ENCODE measurements around the gene TADA2B. TPM values are rescaled to one million over a fixed set of nuclear protein-coding genes. Genes with fewer than 3 reads are reported as not detected.

Gene TADA2B
- total and polyA plus RNA-seq, 12 donors, result 15.4 to 40.8 (median 30.0) TPM

GRCh38 chr4:7073526-7074390 lies 30.6 kb downstream of the TADA2B start:
- Histone ChIP-seq H3K4me1 (peaks cover 4 to 18% (median 8%) of the 10 kb centered on the region in 9 donors), H3K27ac (no peak overlapping the region), H3K9me3 (no peaks in the 10 kb centered on the region), H3K4me3 (no peak overlapping the region), H3K36me3 (no peaks in the 10 kb centered on the region), H3K27me3 (no peaks in the 10 kb centered on the region)
- WGBS, 2 donors, result 74% methylated on average over 18 of the region's 18 CpGs
- DNase-seq (peak in 1 of 2 donors; percentile 31), ATAC-seq (peak in 2 of 8 donors; percentile 22 to 34)
- TF ChIP-seq CTCF (IDR thresholded peaks at IDR 0.05), result no peak
- intact Hi-C loops (cut with DNase I), result loop anchor here in 9 of 10 donors (5.0 to 10.0 kb wide), 10 partner anchors 86 to 356 kb away; partner anchors contain the start of genes TBC1D14 (in 3 of the 9) and BLOC1S4 (in 1 of the 9)

GRCh38 chr4:7074426-7074825 lies 31.3 kb downstream of the TADA2B start:
- H3K27me3 ChIP-seq, result no peaks in the 10 kb centered on the region
- ATAC-seq, result no peak
- H3K9me3 ChIP-seq, result no peaks in the 10 kb centered on the region
- H3K27ac ChIP-seq, result no peak overlapping the region
- DNase-seq, result no peak
- no peak for TF ChIP-seq CTCF (IDR thresholded peaks at IDR 0.05)
- 82% methylated on average over 9 of the region's 9 CpGs for WGBS, 2 donors
- no peak overlapping the region for H3K4me3 ChIP-seq
- H3K4me1 ChIP-seq, result peaks cover 0 to 12% (median 3%) of the 10 kb centered on the region in 9 donors
- intact Hi-C loops (cut with DNase I), result loop anchor here in 9 of 10 donors (5.0 to 10.0 kb wide), 10 partner anchors 87 to 357 kb away; partner anchors contain the start of genes TBC1D14 (in 3 of the 9) and BLOC1S4 (in 1 of the 9)
- no peaks in the 10 kb centered on the region for H3K36me3 ChIP-seq

GRCh38 chr4:7075962-7076695 lies 33.0 kb downstream of the TADA2B start:
- Histone ChIP-seq H3K36me3 (no peaks in the 10 kb centered on the region), H3K4me1 (peaks cover 0 to 5% (median 0%) of the 10 kb centered on the region in 9 donors), H3K9me3 (peaks cover 0 to 5% (median 0%) of the 10 kb centered on the region in 11 donors), H3K4me3 (no peak overlapping the region), H3K27me3 (no peaks in the 10 kb centered on the region), H3K27ac (no peak overlapping the region)
- WGBS, 2 donors, result 85 to 86% methylated on average over 25 of the region's 25 CpGs
- intact Hi-C loops (cut with DNase I), result loop anchor here in 3 of 10 donors (10.0 kb wide), 4 partner anchors 91 to 351 kb away; partner anchors contain the start of gene TBC1D14 (in 1 of the 3)
- DNase-seq (no peak), ATAC-seq (peak in 2 of 8 donors; percentile 5 to 40)
- TF ChIP-seq CTCF (IDR thresholded peaks at IDR 0.05), result no peak

- no peak overlapping the region for H3K27ac ChIP-seq
- ATAC-seq (no peak), DNase-seq (no peak)
- no peak overlapping the region for H3K4me3 ChIP-seq
- H3K9me3 ChIP-seq, result peaks cover 0 to 5% (median 0%) of the 10 kb centered on the region in 11 donors
- no peak for TF ChIP-seq CTCF (IDR thresholded peaks at IDR 0.05)
- H3K4me1 ChIP-seq, result peaks cover 0 to 5% (median 0%) of the 10 kb centered on the region in 9 donors
- H3K27me3 ChIP-seq, result peaks cover 0 to 1% (median 0%) of the 10 kb centered on the region in 7 donors
- intact Hi-C loops (cut with DNase I), result loop anchor here in 3 of 10 donors (10.0 kb wide), 4 partner anchors 92 to 352 kb away; partner anchors contain the start of gene TBC1D14 (in 1 of the 3)
- 59 to 63% methylated on average over 6 of the region's 6 CpGs for WGBS, 2 donors
- H3K36me3 ChIP-seq, result no peaks in the 10 kb centered on the region
These were observed 33.5 kb downstream of the TADA2B start for GRCh38 chr4:7076696-7077082.

Measured in heart right ventricle (tissue), 16 donors.